NOMO-1 treated with dmso at 0.1 percent for 144 hours (cell line): Measurements from ENCODE around the gene MSMP.
A peak's percentile ranks its signal among the peaks of the same experiment; 100 is the strongest.

Experiments used
- DNase-seq: peaks from one replicate; lab custom pipeline; 2025; ENCODE audit not compliant: unreplicated experiment; lab: John Stamatoyannopoulos, UW

The MSMP gene

GRCh38 chr9:35743880-35744518 lies 10.1 kb downstream of the MSMP start:
- DNase-seq = no peak

DNA sequence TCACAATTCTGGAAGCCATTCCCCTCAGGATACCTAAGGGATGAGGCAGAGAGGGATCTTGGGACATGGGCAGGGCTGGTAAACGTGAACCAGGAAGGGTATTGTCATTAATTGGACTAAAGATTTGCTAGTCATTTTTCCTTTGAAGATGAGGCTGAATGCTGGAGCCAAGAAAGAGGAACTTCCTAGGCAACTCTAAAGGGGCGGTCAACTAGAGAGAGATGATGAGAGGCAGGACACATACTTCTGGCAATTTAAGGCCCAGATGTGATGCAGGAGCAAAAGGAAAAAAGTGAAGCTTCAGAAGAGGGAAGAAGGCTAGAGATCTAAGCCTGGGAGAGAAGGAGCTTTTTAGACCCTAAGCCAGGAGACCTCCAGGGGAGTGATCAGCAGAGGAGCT lies 10.6 kb downstream of the MSMP start:
- peak; percentile 8 for DNase-seq

DNA sequence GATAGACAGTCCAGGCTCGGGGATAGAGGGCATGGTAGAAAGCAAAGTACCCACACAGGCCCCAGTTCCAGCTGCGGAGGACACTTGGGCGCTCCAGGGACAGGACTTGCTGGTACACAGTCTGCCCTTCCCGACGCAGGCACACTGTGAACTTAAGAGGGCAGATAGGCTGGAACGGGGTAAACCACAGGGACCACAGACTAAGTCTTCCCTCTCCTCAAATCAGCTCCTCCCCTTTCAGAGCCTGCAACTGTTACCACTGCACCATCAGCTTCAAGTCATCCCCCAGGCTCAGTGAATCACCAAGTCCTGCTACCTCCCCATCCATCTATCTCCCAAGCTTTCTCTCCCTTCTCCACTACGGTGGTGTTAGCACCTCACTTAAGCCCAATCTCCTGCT lies 12.3 kb downstream of the MSMP start:
- no peak for DNase-seq

GRCh38 chr9:35740243-35740642 lies 13.8 kb downstream of the MSMP start:
- DNase-seq = no peak

GRCh38 chr9:35738924-35739323 lies 15.2 kb downstream of the MSMP start:
- no peak for DNase-seq

GRCh38 chr9:35738186-35738585 lies 15.9 kb downstream of the MSMP start:
- no peak for DNase-seq

GRCh38 chr9:35737143-35737542 lies 16.9 kb downstream of the MSMP start:
- DNase-seq = no peak

- DNase-seq = peak; percentile 53
Observed at GRCh38 chr9:35736201-35736633, 17.9 kb downstream of the MSMP start.

DNA sequence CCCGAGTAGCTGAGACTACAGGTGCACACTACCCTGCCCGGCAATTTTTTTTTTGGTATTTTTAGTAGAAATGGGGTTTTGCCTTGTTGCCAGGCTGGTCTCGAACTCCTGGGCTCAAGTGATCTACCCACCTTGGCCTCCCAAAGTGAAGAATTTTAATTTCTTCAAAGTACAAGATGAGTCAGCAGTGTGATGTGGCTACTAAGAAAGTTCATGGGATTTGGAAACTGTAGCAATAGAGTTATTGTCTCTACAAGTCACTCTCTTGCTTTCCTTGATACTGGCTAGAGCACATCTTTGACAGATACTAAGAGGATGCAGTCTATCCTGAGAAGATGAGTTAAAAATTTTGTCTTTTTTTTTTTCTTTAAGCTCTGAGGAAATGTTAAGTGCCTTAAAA lies 20.0 kb downstream of the MSMP start:
- no peak for DNase-seq

DNA sequence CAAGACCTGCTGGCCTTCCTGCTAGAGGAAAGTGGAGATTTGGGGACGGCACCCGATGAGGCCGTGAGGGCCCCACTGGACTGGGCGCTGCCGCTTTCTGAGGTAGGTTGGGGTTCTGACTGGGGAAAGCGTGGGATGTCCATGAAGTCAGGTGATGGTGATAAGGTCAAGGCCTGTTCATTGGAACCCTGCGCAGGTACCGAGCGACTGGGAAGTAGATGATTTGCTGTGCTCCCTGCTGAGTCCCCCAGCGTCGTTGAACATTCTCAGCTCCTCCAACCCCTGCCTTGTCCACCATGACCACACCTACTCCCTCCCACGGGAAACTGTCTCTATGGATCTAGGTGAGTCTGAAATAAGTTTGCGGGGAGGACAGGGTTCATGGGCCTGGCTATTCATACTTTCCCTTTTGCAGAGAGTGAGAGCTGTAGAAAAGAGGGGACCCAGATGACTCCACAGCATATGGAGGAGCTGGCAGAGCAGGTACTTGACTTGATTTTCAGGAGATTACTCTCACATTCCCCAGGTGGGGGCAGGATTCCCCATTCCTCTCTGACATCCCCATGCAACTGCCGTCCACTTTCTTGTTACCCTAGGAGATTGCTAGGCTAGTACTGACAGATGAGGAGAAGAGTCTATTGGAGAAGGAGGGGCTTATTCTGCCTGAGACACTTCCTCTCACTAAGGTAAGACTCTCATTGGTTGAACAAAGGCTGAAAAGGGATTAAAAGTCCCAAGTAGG lies 21.1 kb downstream of the MSMP start:
- DNase-seq = peak; percentile 24

DNA sequence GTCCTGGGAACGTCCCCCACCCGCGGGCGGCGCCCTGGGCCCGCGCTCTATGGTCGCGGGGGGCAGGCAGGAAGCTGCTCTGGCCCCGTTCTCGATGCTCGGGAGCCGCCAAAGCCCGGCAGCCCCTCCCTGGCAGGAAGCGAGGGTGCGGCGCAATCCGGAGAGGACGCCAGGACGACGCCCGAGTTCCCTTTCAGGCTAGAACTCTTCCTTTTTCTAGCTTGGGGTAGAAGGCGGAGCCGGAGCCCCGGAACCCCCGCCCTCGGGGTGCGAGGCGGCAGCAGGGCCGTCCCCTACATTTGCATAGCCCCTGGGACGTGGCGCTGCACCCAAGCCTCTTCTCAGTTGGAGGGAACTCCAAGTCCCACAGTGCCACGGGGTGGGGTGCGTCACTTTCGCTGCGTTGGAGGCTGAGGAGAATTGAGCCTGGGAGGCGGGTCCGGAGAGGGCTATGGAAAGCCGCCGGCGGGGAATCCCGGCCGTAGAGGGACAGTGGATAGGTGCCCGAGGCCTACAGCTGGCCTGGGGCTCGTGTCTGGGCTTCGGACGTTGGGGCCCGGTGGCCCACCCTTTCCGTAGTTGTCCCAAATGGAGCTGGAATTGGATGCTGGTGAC lies 21.8 kb downstream of the MSMP start, which contains the start of the genes CREB3 and TLN1:
Gene CREB3, plus strand, starts transcription at position 482 of the 615 bp plus-strand sequence. Its CDS starts 107 bp downstream, at position 589.
Gene TLN1, minus strand, starts transcription at position 11 of the 615 bp plus-strand sequence. CDS start 6,501 bp downstream, outside the sequence.
- DNase-seq = peak; percentile 100

DNA sequence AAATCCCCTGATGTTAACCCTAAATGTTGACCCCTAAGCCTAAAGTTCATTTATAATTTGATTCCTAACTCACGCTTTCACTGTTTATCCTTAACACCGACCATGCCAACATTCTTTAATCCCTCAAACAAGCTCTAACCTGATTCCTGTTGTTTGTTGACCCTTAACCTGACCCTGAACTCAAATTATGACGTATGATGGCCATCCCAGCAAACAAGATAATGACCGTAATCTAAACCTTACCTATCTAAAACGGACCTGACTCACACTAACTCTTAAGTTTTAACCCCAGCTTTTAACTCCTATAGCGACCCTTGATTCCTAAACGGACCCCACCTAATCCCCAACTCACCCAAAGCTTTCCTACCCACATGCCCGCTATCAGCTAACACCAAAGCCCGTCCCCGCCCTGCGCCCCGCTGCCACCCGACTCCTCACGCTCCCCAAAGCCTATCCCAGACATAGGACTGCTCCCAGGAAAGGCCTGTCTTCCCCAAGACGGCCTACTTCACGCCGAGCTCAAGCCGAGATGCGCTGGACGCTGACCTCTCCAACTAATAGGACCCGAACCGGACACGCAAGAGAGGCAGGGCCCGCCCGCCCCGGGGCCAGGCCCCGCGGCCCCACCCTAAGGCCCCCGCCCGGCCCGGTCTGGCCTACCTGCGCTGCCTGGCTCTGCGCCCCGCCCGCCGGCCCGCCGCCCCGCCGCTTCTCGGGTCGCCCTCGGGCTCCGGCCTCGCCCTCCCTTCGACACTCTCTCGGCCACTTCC lies 22.5 kb downstream of the MSMP start:
- DNase-seq = no peak

- no peak for DNase-seq
Observed at GRCh38 chr9:35730486-35730854, 23.6 kb downstream of the MSMP start.

GRCh38 chr9:35729700-35730485 lies 24.2 kb downstream of the MSMP start:
- peak; percentile 54 for DNase-seq

DNA sequence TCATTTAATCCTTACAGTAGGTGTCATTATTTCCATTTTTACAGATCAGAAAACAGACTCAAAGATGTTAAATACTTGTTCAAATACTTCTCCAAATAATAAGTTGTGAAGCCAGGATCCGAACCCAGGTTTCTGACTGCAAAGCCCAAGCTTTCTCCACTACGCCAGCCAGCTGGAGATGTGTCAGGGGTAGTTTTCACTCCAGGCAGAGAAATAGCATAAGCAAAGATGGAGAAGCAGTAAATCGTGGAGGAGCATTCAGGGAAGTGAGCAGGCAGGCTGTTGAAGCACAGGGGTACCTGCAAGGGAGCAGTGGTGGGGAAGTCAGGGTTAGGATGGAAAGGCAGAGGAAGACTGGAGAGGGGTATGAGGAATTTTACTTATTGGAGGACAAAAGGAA lies 25.0 kb downstream of the MSMP start:
- no peak for DNase-seq

DNA sequence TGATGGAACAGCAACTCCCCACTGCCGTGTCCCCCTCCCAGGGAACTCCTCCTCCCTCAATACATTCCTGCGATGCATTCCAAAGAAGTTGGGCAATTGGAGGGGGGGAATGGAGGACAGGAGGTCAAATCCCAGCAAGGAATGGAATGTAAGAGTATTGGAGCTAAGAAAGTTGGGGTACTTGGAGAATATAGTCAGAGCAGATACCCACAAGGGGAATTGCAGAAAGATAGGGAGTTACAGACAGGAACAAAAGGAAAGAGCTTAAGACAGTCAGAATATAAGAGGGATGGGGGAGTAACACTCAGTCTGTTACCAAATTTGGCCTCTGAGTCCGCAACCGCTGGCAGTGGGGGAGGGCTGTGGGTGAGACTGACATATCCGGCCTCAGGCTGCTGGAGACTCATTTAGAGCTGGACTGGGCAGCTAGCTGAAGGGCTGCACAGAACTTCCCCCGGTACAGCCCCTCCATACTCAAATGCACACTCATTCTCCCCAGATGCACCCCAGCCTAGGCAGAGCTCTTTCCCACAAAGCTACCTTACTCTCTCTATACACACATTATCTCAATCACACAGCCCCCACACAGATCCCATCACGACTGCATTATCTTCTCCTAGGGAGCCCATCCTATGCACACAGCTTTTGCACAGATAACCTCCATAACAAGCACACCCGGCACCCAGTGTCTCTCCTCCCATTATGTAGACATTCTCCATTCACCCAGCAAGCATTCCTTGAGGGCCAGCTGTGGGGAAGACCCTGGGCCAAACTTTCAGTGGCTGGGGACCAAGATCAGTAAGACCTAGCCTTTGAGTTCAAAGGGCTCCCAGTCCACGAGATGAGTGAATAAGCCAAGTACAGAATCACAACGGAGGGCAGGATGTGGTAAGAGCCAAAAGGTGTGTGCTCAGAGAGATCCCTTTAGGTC lies 25.8 kb downstream of the MSMP start:
- DNase-seq = peak; percentile 60

- DNase-seq = no peak
Observed at GRCh38 chr9:35727676-35728040, 26.4 kb downstream of the MSMP start.

GRCh38 chr9:35726931-35727330 lies 27.1 kb downstream of the MSMP start:
- DNase-seq = peak; percentile 54

- no peak for DNase-seq
Observed at GRCh38 chr9:35725362-35725761, 28.7 kb downstream of the MSMP start.
